Upper lobe of right lung (tissue), 1 donor: ENCODE results near the gene FUT8. TPM values are rescaled to one million over a fixed set of nuclear protein-coding genes. Genes with fewer than 3 reads are reported as not detected.

Experiments used
- ATAC-seq: fragments of 200-7000 bp; cut with Tn5 transposase; one replicate; pipeline ENCODE4 v1.9.1; 2020; ENCODE audit warnings: mild to moderate bottlenecking, moderate library complexity
- DNase-seq: peaks from one replicate; pipeline ENCODE4 v3.0.0-alpha.2; 2020
- H3K27ac ChIP-seq: fragments of 200-600 bp; one replicate; pipeline ENCODE4 v1.8.0; 2022
- H3K27me3 ChIP-seq: fragments of 200-600 bp; one replicate; pipeline ENCODE4 v1.8.0; 2022; ENCODE audit warnings: mild to moderate bottlenecking
- H3K36me3 ChIP-seq: fragments of 200-600 bp; one replicate; pipeline ENCODE4 v1.8.0; 2022
- H3K4me1 ChIP-seq: fragments of 200-600 bp; one replicate; pipeline ENCODE4 v1.8.0; 2022
- H3K4me3 ChIP-seq: fragments of 200-600 bp; one replicate; pipeline ENCODE4 v1.8.0; 2022; ENCODE audit warnings: mild to moderate bottlenecking
- H3K9me3 ChIP-seq: fragments of 200-600 bp; one replicate; pipeline ENCODE4 v1.8.0; 2022
- CTCF ChIP-seq: fragments of 200-600 bp; IDR thresholded peaks from one replicate; pipeline ENCODE4 v1.8.0; 2022; ENCODE audit warnings: antibody characterized with exemption
- intact Hi-C: fragments of 100-400 bp; cut with DNase I; formaldehyde crosslinking; loops from one replicate; pipeline ENCODE4 v1.11.0; 2022
- total RNA-seq: library from RNA; stranded (reverse); fragmentation: NEBNext Ultra II Directional; extraction: Animal tissue kit (Norgen Biotek cat#: 25700); gene quantifications from one replicate; pipeline ENCODE4 v1.2.1, GENCODE V29; 2021
- donor health status: DM: no; HTN: yes; CAD: no; lungs with severe emphysema.

The FUT8 gene
- total RNA-seq, 1 donor from 2014 or later, result 31.8 TPM

- Histone ChIP-seq H3K27me3 (no peaks in the 10 kb centered on the region), H3K9me3 (no peaks in the 10 kb centered on the region), H3K36me3 (no peaks in the 10 kb centered on the region), H3K4me3 (no peak overlapping the region), H3K27ac (no peak overlapping the region), H3K4me1 (no peaks in the 10 kb centered on the region)
- no peak for DNase-seq
- intact Hi-C loops, result no loop called here
- no peak for ATAC-seq
- no peak for TF ChIP-seq CTCF
Observed at GRCh38 chr14:65770681-65771080, 358.2 kb downstream of the FUT8 start.

GRCh38 chr14:65771271-65771670, 358.7 kb downstream of the FUT8 start:
- no peaks in the 10 kb centered on the region for H3K9me3 ChIP-seq
- TF ChIP-seq CTCF, result no peak
- H3K4me3 ChIP-seq, result no peak overlapping the region
- ATAC-seq (no peak), DNase-seq (no peak)
- H3K36me3 ChIP-seq, result no peaks in the 10 kb centered on the region
- H3K27me3 ChIP-seq, result no peaks in the 10 kb centered on the region
- H3K27ac ChIP-seq, result no peak overlapping the region
- H3K4me1 ChIP-seq, result no peaks in the 10 kb centered on the region
- intact Hi-C loops, result no loop called here

- no peak for ATAC-seq
- no peak for TF ChIP-seq CTCF
- no peaks in the 10 kb centered on the region for H3K4me1 ChIP-seq
- no peak overlapping the region for H3K27ac ChIP-seq
- no peaks in the 10 kb centered on the region for H3K27me3 ChIP-seq
- H3K9me3 ChIP-seq, result no peaks in the 10 kb centered on the region
- DNase-seq, result no peak
- no peaks in the 10 kb centered on the region for H3K36me3 ChIP-seq
- H3K4me3 ChIP-seq, result no peak overlapping the region
- intact Hi-C loops, result no loop called here
Observed at GRCh38 chr14:65772466-65772865, 359.9 kb downstream of the FUT8 start.

GRCh38 chr14:65772921-65773574, 360.5 kb downstream of the FUT8 start:
- no peak for DNase-seq
- TF ChIP-seq CTCF, result no peak
- intact Hi-C loops, result no loop called here
- no peak overlapping the region for H3K4me3 ChIP-seq
- H3K27ac ChIP-seq, result no peak overlapping the region
- H3K36me3 ChIP-seq, result no peaks in the 10 kb centered on the region
- H3K9me3 ChIP-seq, result no peaks in the 10 kb centered on the region
- peak; percentile 51 for ATAC-seq
- no peaks in the 10 kb centered on the region for H3K27me3 ChIP-seq
- no peaks in the 10 kb centered on the region for H3K4me1 ChIP-seq

GRCh38 chr14:65774041-65774440, 361.5 kb downstream of the FUT8 start:
- Histone ChIP-seq H3K27ac (no peak overlapping the region), H3K4me1 (no peaks in the 10 kb centered on the region), H3K27me3 (no peaks in the 10 kb centered on the region), H3K4me3 (no peak overlapping the region), H3K9me3 (no peaks in the 10 kb centered on the region), H3K36me3 (no peaks in the 10 kb centered on the region)
- intact Hi-C loops, result no loop called here
- no peak for DNase-seq
- no peak for ATAC-seq
- no peak for TF ChIP-seq CTCF
